HG02943 (cell line): ENCODE results near the gene TBC1D22A.
"Not testable (repeated sequence)": the region's sequence is repeated elsewhere in the genome, so short reads cannot be mapped to it uniquely, and the experiment has no call there.

Experiments used
- ATAC-seq: cut with Tn5 transposase; IDR thresholded peaks from one replicate; pipeline ENCODE4 v1.9.1; 2021; ENCODE audit warnings: mild to moderate bottlenecking, low read depth, moderate library complexity; ENCODE audit not compliant: unreplicated experiment

The TBC1D22A gene

GRCh38 chr22:46978668-46979067 lies 216.2 kb downstream of the TBC1D22A start:
- ATAC-seq: not testable (repeated sequence)

- ATAC-seq: no peak
These were observed 217.1 kb downstream of the TBC1D22A start for GRCh38 chr22:46979506-46979905.

- no peak for ATAC-seq
These were observed 217.9 kb downstream of the TBC1D22A start for GRCh38 chr22:46980392-46980791.

GRCh38 chr22:46982635-46983034 lies 220.2 kb downstream of the TBC1D22A start:
- no peak for ATAC-seq

- no peak for ATAC-seq
These were observed 220.6 kb downstream of the TBC1D22A start for GRCh38 chr22:46983046-46983445.

GRCh38 chr22:46984751-46985506 lies 222.5 kb downstream of the TBC1D22A start:
- ATAC-seq: no peak

- ATAC-seq: no peak
These were observed 223.0 kb downstream of the TBC1D22A start for GRCh38 chr22:46985507-46985882.

- ATAC-seq: no peak
These were observed 224.3 kb downstream of the TBC1D22A start for GRCh38 chr22:46986788-46987187.

- no peak for ATAC-seq
These were observed 228.6 kb downstream of the TBC1D22A start for GRCh38 chr22:46990937-46991550.

- ATAC-seq: no peak
These were observed 229.2 kb downstream of the TBC1D22A start for GRCh38 chr22:46991666-46992065.

- no peak for ATAC-seq
These were observed 229.8 kb downstream of the TBC1D22A start for GRCh38 chr22:46992121-46992731.

- no peak for ATAC-seq
These were observed 231.2 kb downstream of the TBC1D22A start for GRCh38 chr22:46993633-46994032.

- no peak for ATAC-seq
These were observed 231.8 kb downstream of the TBC1D22A start for GRCh38 chr22:46994265-46994664.

- ATAC-seq: no peak
These were observed 232.5 kb downstream of the TBC1D22A start for GRCh38 chr22:46994983-46995382.

- ATAC-seq: no peak
These were observed 233.3 kb downstream of the TBC1D22A start for GRCh38 chr22:46995501-46996360.

- no peak for ATAC-seq
These were observed 234.3 kb downstream of the TBC1D22A start for GRCh38 chr22:46996595-46997310.

GRCh38 chr22:46997311-46997970 lies 235.0 kb downstream of the TBC1D22A start:
- ATAC-seq: no peak

GRCh38 chr22:46998331-46998730 lies 235.9 kb downstream of the TBC1D22A start:
- no peak for ATAC-seq

GRCh38 chr22:47000256-47000655 lies 237.8 kb downstream of the TBC1D22A start:
- no peak for ATAC-seq

GRCh38 chr22:47000888-47001287 lies 238.4 kb downstream of the TBC1D22A start:
- ATAC-seq: no peak
